Nephron progenitor cell (in vitro differentiated cells): ENCODE measurements around the gene OVOL1.

Source experiments
- DNase-seq: peaks from one replicate; pipeline ENCODE4 v3.0.0; 2021
- H3K27ac Mint-ChIP-seq: 2 replicates; pipeline ENCODE4 v1.8.0; 2021; ENCODE audit warnings: mild to moderate bottlenecking, moderate library complexity, mixed read lengths
- H3K27me3 Mint-ChIP-seq: 2 replicates; pipeline ENCODE4 v1.8.0; 2021; ENCODE audit warnings: mild to moderate bottlenecking, low read depth, mixed read lengths; ENCODE audit not compliant: poor library complexity
- H3K36me3 Mint-ChIP-seq: 2 replicates; pipeline ENCODE4 v1.8.0; 2021; ENCODE audit warnings: low read depth, mixed read lengths
- H3K4me1 Mint-ChIP-seq: 2 replicates; pipeline ENCODE4 v1.8.0; 2021; ENCODE audit warnings: mixed read lengths
- H3K4me3 Mint-ChIP-seq: 2 replicates; pipeline ENCODE4 v1.8.0; 2021; ENCODE audit warnings: mild to moderate bottlenecking, moderate library complexity, mixed read lengths
- H3K9me3 Mint-ChIP-seq: 2 replicates; pipeline ENCODE4 v1.8.0; 2021; ENCODE audit warnings: mild to moderate bottlenecking, moderate library complexity, mixed read lengths
- CTCF ChIP-seq: fragments of 200-600 bp; sonication (generic); IDR thresholded peaks from 2 replicates; pipeline ENCODE4 v1.5.0; 2021; ENCODE audit warnings: antibody characterized with exemption

Gene OVOL1

GRCh38 chr11:65788821-65789220 is 2.0 kb downstream of the OVOL1 start:
- Mint-ChIP-seq H3K4me3 (peak overlapping the region; percentile 86), H3K36me3 (peaks cover 8% of the 10 kb centered on the region), H3K4me1 (peaks cover 52% of the 10 kb centered on the region), H3K27me3 (peaks cover 65% of the 10 kb centered on the region), H3K9me3 (no peaks in the 10 kb centered on the region), H3K27ac (peak overlapping the region; percentile 59)
- no peak for TF ChIP-seq CTCF
- DNase-seq = no peak

- no peak for DNase-seq
- no peak for TF ChIP-seq CTCF
- Mint-ChIP-seq H3K4me1 (peaks cover 45% of the 10 kb centered on the region), H3K36me3 (peaks cover 8% of the 10 kb centered on the region), H3K27ac (no peak overlapping the region), H3K9me3 (no peaks in the 10 kb centered on the region), H3K27me3 (peaks cover 58% of the 10 kb centered on the region), H3K4me3 (peak overlapping the region; percentile 63)
Measured at GRCh38 chr11:65789230-65790103, 2.6 kb downstream of the OVOL1 start.

- no peak overlapping the region for H3K4me3 Mint-ChIP-seq
- no peaks in the 10 kb centered on the region for H3K9me3 Mint-ChIP-seq
- TF ChIP-seq CTCF = no peak
- no peak overlapping the region for H3K27ac Mint-ChIP-seq
- H3K4me1 Mint-ChIP-seq = peaks cover 39% of the 10 kb centered on the region
- peaks cover 4% of the 10 kb centered on the region for H3K36me3 Mint-ChIP-seq
- H3K27me3 Mint-ChIP-seq = peaks cover 54% of the 10 kb centered on the region
- DNase-seq = no peak
Measured at GRCh38 chr11:65790104-65790901, 3.4 kb downstream of the OVOL1 start.

- no peak for DNase-seq
- no peak overlapping the region for H3K27ac Mint-ChIP-seq
- TF ChIP-seq CTCF = no peak
- no peaks in the 10 kb centered on the region for H3K36me3 Mint-ChIP-seq
- H3K9me3 Mint-ChIP-seq = no peaks in the 10 kb centered on the region
- H3K4me1 Mint-ChIP-seq = peaks cover 35% of the 10 kb centered on the region
- H3K4me3 Mint-ChIP-seq = no peak overlapping the region
- H3K27me3 Mint-ChIP-seq = peaks cover 48% of the 10 kb centered on the region
Measured at GRCh38 chr11:65790902-65791650, 4.2 kb downstream of the OVOL1 start.

GRCh38 chr11:65791719-65792213 is 4.9 kb downstream of the OVOL1 start:
- H3K4me3 Mint-ChIP-seq = no peak overlapping the region
- H3K4me1 Mint-ChIP-seq = peaks cover 40% of the 10 kb centered on the region
- peaks cover 44% of the 10 kb centered on the region for H3K27me3 Mint-ChIP-seq
- TF ChIP-seq CTCF = no peak
- no peak overlapping the region for H3K27ac Mint-ChIP-seq
- H3K9me3 Mint-ChIP-seq = no peaks in the 10 kb centered on the region
- no peaks in the 10 kb centered on the region for H3K36me3 Mint-ChIP-seq
- no peak for DNase-seq
